Measurements from ENCODE around the gene LRP1B.

Gene LRP1B

GRCh38 chr2:140383781-140384180, 1747.0 kb downstream of the LRP1B start:
- Histone ChIP-seq H3K9me3 (ENCODE audit: control insufficient read depth in 2 of 2, low read length in 2 of 2) (no peaks in the 10 kb centered on the region), H3K4me3 (ENCODE audit: low read length in 2 of 2) (no peak overlapping the region), H3K27ac (ENCODE audit: low read depth in 2 of 2, low read length in 2 of 2) (no peak overlapping the region), H3K27me3 (ENCODE audit: control insufficient read depth in 2 of 2, insufficient read depth in 2 of 2, low read length in 2 of 2) (no peaks in the 10 kb centered on the region), H3K36me3 (ENCODE audit: control insufficient read depth in 2 of 2, insufficient read depth in 2 of 2, low read length in 2 of 2) (no peaks in the 10 kb centered on the region), H3K9ac (ENCODE audit: low read depth in 1 of 2, low read length in 2 of 2) (no peak overlapping the region), H3K4me1 (ENCODE audit: control insufficient read depth in 2 of 2, insufficient read depth in 2 of 2, low read length in 2 of 2) (no peaks in the 10 kb centered on the region)

GRCh38 chr2:140376686-140377085, 1754.1 kb downstream of the LRP1B start:
- H3K9me3 ChIP-seq (ENCODE audit: control insufficient read depth in 2 of 2, low read length in 2 of 2): no peaks in the 10 kb centered on the region
- H3K36me3 ChIP-seq (ENCODE audit: control insufficient read depth in 2 of 2, insufficient read depth in 2 of 2, low read length in 2 of 2): no peaks in the 10 kb centered on the region
- no peaks in the 10 kb centered on the region for H3K27me3 ChIP-seq (ENCODE audit: control insufficient read depth in 2 of 2, insufficient read depth in 2 of 2, low read length in 2 of 2)
- no peak overlapping the region for H3K9ac ChIP-seq (ENCODE audit: low read depth in 1 of 2, low read length in 2 of 2)
- no peaks in the 10 kb centered on the region for H3K4me1 ChIP-seq (ENCODE audit: control insufficient read depth in 2 of 2, insufficient read depth in 2 of 2, low read length in 2 of 2)
- no peak overlapping the region for H3K27ac ChIP-seq (ENCODE audit: low read depth in 2 of 2, low read length in 2 of 2)
- H3K4me3 ChIP-seq (ENCODE audit: low read length in 2 of 2): no peak overlapping the region

- no peaks in the 10 kb centered on the region for H3K4me1 ChIP-seq (ENCODE audit: control insufficient read depth in 2 of 2, insufficient read depth in 2 of 2, low read length in 2 of 2)
- H3K9me3 ChIP-seq (ENCODE audit: control insufficient read depth in 2 of 2, low read length in 2 of 2): no peaks in the 10 kb centered on the region
- no peak overlapping the region for H3K4me3 ChIP-seq (ENCODE audit: low read length in 2 of 2)
- H3K36me3 ChIP-seq (ENCODE audit: control insufficient read depth in 2 of 2, insufficient read depth in 2 of 2, low read length in 2 of 2): no peaks in the 10 kb centered on the region
- no peak overlapping the region for H3K27ac ChIP-seq (ENCODE audit: low read depth in 2 of 2, low read length in 2 of 2)
- no peaks in the 10 kb centered on the region for H3K27me3 ChIP-seq (ENCODE audit: control insufficient read depth in 2 of 2, insufficient read depth in 2 of 2, low read length in 2 of 2)
- H3K9ac ChIP-seq (ENCODE audit: low read depth in 1 of 2, low read length in 2 of 2): no peak overlapping the region
These were observed 1767.7 kb downstream of the LRP1B start for GRCh38 chr2:140363131-140363530.

GRCh38 chr2:140362361-140362760, 1768.5 kb downstream of the LRP1B start:
- Histone ChIP-seq H3K4me3 (ENCODE audit: low read length in 2 of 2) (no peak overlapping the region), H3K27me3 (ENCODE audit: control insufficient read depth in 2 of 2, insufficient read depth in 2 of 2, low read length in 2 of 2) (no peaks in the 10 kb centered on the region), H3K27ac (ENCODE audit: low read depth in 2 of 2, low read length in 2 of 2) (no peak overlapping the region), H3K9me3 (ENCODE audit: control insufficient read depth in 2 of 2, low read length in 2 of 2) (no peaks in the 10 kb centered on the region), H3K36me3 (ENCODE audit: control insufficient read depth in 2 of 2, insufficient read depth in 2 of 2, low read length in 2 of 2) (no peaks in the 10 kb centered on the region), H3K9ac (ENCODE audit: low read depth in 1 of 2, low read length in 2 of 2) (no peak overlapping the region), H3K4me1 (ENCODE audit: control insufficient read depth in 2 of 2, insufficient read depth in 2 of 2, low read length in 2 of 2) (no peaks in the 10 kb centered on the region)

GRCh38 chr2:140359056-140359771, 1771.6 kb downstream of the LRP1B start:
- Histone ChIP-seq H3K36me3 (ENCODE audit: control insufficient read depth in 2 of 2, insufficient read depth in 2 of 2, low read length in 2 of 2) (no peaks in the 10 kb centered on the region), H3K27me3 (ENCODE audit: control insufficient read depth in 2 of 2, insufficient read depth in 2 of 2, low read length in 2 of 2) (no peaks in the 10 kb centered on the region), H3K4me3 (ENCODE audit: low read length in 2 of 2) (no peak overlapping the region), H3K9me3 (ENCODE audit: control insufficient read depth in 2 of 2, low read length in 2 of 2) (no peaks in the 10 kb centered on the region), H3K27ac (ENCODE audit: low read depth in 2 of 2, low read length in 2 of 2) (no peak overlapping the region), H3K9ac (ENCODE audit: low read depth in 1 of 2, low read length in 2 of 2) (no peak overlapping the region), H3K4me1 (ENCODE audit: control insufficient read depth in 2 of 2, insufficient read depth in 2 of 2, low read length in 2 of 2) (no peaks in the 10 kb centered on the region)

- no peaks in the 10 kb centered on the region for H3K9me3 ChIP-seq (ENCODE audit: control insufficient read depth in 2 of 2, low read length in 2 of 2)
- no peaks in the 10 kb centered on the region for H3K4me1 ChIP-seq (ENCODE audit: control insufficient read depth in 2 of 2, insufficient read depth in 2 of 2, low read length in 2 of 2)
- no peak overlapping the region for H3K27ac ChIP-seq (ENCODE audit: low read depth in 2 of 2, low read length in 2 of 2)
- no peak overlapping the region for H3K9ac ChIP-seq (ENCODE audit: low read depth in 1 of 2, low read length in 2 of 2)
- no peaks in the 10 kb centered on the region for H3K27me3 ChIP-seq (ENCODE audit: control insufficient read depth in 2 of 2, insufficient read depth in 2 of 2, low read length in 2 of 2)
- H3K36me3 ChIP-seq (ENCODE audit: control insufficient read depth in 2 of 2, insufficient read depth in 2 of 2, low read length in 2 of 2): no peaks in the 10 kb centered on the region
- no peak overlapping the region for H3K4me3 ChIP-seq (ENCODE audit: low read length in 2 of 2)
These were observed 1774.1 kb downstream of the LRP1B start for GRCh38 chr2:140356697-140357096.

GRCh38 chr2:140355511-140356090, 1775.2 kb downstream of the LRP1B start:
- no peaks in the 10 kb centered on the region for H3K9me3 ChIP-seq (ENCODE audit: control insufficient read depth in 2 of 2, low read length in 2 of 2)
- H3K4me3 ChIP-seq (ENCODE audit: low read length in 2 of 2): no peak overlapping the region
- H3K9ac ChIP-seq (ENCODE audit: low read depth in 1 of 2, low read length in 2 of 2): no peak overlapping the region
- no peaks in the 10 kb centered on the region for H3K4me1 ChIP-seq (ENCODE audit: control insufficient read depth in 2 of 2, insufficient read depth in 2 of 2, low read length in 2 of 2)
- no peaks in the 10 kb centered on the region for H3K36me3 ChIP-seq (ENCODE audit: control insufficient read depth in 2 of 2, insufficient read depth in 2 of 2, low read length in 2 of 2)
- H3K27ac ChIP-seq (ENCODE audit: low read depth in 2 of 2, low read length in 2 of 2): no peak overlapping the region
- H3K27me3 ChIP-seq (ENCODE audit: control insufficient read depth in 2 of 2, insufficient read depth in 2 of 2, low read length in 2 of 2): no peaks in the 10 kb centered on the region

- Histone ChIP-seq H3K4me1 (ENCODE audit: control insufficient read depth in 2 of 2, insufficient read depth in 2 of 2, low read length in 2 of 2) (no peaks in the 10 kb centered on the region), H3K9ac (ENCODE audit: low read depth in 1 of 2, low read length in 2 of 2) (no peak overlapping the region), H3K9me3 (ENCODE audit: control insufficient read depth in 2 of 2, low read length in 2 of 2) (no peaks in the 10 kb centered on the region), H3K36me3 (ENCODE audit: control insufficient read depth in 2 of 2, insufficient read depth in 2 of 2, low read length in 2 of 2) (no peaks in the 10 kb centered on the region), H3K27ac (ENCODE audit: low read depth in 2 of 2, low read length in 2 of 2) (no peak overlapping the region), H3K4me3 (ENCODE audit: low read length in 2 of 2) (no peak overlapping the region), H3K27me3 (ENCODE audit: control insufficient read depth in 2 of 2, insufficient read depth in 2 of 2, low read length in 2 of 2) (no peaks in the 10 kb centered on the region)
These were observed 1776.3 kb downstream of the LRP1B start for GRCh38 chr2:140354544-140354943.

GRCh38 chr2:140353541-140353940, 1777.3 kb downstream of the LRP1B start:
- Histone ChIP-seq H3K4me1 (ENCODE audit: control insufficient read depth in 2 of 2, insufficient read depth in 2 of 2, low read length in 2 of 2) (no peaks in the 10 kb centered on the region), H3K9me3 (ENCODE audit: control insufficient read depth in 2 of 2, low read length in 2 of 2) (no peaks in the 10 kb centered on the region), H3K36me3 (ENCODE audit: control insufficient read depth in 2 of 2, insufficient read depth in 2 of 2, low read length in 2 of 2) (no peaks in the 10 kb centered on the region)

GRCh38 chr2:140351692-140352091, 1779.1 kb downstream of the LRP1B start:
- Histone ChIP-seq H3K27me3 (ENCODE audit: control insufficient read depth in 2 of 2, insufficient read depth in 2 of 2, low read length in 2 of 2) (no peaks in the 10 kb centered on the region), H3K36me3 (ENCODE audit: control insufficient read depth in 2 of 2, insufficient read depth in 2 of 2, low read length in 2 of 2) (no peaks in the 10 kb centered on the region), H3K4me1 (ENCODE audit: control insufficient read depth in 2 of 2, insufficient read depth in 2 of 2, low read length in 2 of 2) (no peaks in the 10 kb centered on the region), H3K27ac (ENCODE audit: low read depth in 2 of 2, low read length in 2 of 2) (no peak overlapping the region), H3K4me3 (ENCODE audit: low read length in 2 of 2) (no peak overlapping the region), H3K9ac (ENCODE audit: low read depth in 1 of 2, low read length in 2 of 2) (no peak overlapping the region), H3K9me3 (ENCODE audit: control insufficient read depth in 2 of 2, low read length in 2 of 2) (no peaks in the 10 kb centered on the region)

More at GRCh38 chr2:140353541-140353940, 1777.3 kb downstream of the LRP1B start:
- Histone ChIP-seq H3K4me3 (ENCODE audit: low read length in 2 of 2) (no peak overlapping the region), H3K9ac (ENCODE audit: low read depth in 1 of 2, low read length in 2 of 2) (no peak overlapping the region), H3K27ac (ENCODE audit: low read depth in 2 of 2, low read length in 2 of 2) (no peak overlapping the region), H3K27me3 (ENCODE audit: control insufficient read depth in 2 of 2, insufficient read depth in 2 of 2, low read length in 2 of 2) (no peaks in the 10 kb centered on the region)

Data from mucosa of rectum (tissue), 2 donors.